Occipital lobe (tissue), 2 donors: ENCODE measurements around the gene MYO1D. TPM values are rescaled to one million over a fixed set of nuclear protein-coding genes. Genes with fewer than 3 reads are reported as not detected.
"Not testable (repeated sequence)": the region's sequence is repeated elsewhere in the genome, so short reads cannot be mapped to it uniquely, and the experiment has no call there.

Experiments used
- DNase-seq: peaks from one replicate; lab custom pipeline; 2025; lab: John Stamatoyannopoulos, UW
- total RNA-seq: library from RNA; depleted of rRNA; stranded (reverse); fragments of >200 nt; gene quantifications from one replicate; pipeline ENCODE4 v1.2.3, GENCODE V29; 2014

Gene MYO1D
- total RNA-seq, 1 donor from 2014 or later: 61.0 TPM

DNA sequence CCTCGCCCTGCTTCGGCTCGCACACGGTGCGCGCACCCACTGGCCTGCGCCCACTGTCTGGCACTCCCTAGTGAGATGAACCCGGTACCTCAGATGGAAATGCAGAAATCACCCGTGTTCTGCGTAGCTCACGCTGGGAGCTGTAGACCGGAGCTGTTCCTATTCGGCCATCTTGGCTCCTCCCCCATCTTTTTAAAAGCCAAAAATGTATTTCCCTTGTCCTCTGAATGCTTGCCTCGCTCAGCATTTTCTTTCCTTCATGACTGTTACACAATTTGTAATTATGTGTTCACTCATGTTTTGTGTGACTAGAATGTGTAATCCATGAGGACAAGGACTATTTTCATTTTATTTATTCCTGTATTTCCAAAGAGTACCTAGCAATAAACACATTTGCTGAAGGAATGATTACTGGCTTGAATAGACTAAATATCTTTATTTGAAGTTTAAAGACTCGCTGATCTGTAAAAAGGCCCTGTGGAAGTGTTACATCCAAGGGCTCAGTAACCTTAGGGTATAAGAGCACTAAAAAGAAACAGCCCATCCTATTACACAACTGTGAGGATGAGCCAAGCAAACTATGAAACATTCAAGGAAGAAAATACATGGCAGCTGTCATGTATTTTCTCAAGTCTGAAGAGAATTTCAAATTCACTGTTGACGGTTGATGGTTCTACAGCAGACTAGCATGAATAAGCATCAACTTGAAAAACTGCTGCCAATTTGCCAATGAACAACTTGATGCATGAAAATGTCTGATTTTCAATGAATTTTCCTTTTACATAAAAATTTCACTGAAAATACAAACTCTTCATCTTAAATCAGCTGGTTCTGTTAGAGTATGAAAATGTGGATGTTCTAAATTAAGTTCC, 192.6 kb downstream of the MYO1D start:
- DNase-seq: no peak

DNA sequence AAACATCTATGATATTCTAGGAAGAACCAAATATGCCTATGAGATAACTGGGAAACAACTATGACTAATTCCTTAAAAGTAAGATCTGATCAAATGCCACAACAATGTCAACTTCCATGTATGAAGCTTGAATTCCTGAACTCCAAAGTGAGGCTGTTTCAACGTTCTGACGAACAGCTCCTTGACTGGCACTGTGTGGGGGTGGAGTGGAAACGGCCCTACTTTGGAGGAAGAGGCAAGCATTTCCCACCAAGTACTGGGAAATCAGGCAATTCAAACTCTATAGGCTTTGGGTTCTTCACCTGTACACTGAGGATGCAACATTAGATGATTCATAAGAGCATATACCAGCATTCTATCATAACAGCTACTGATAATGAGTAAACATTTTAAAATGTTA, 203.0 kb downstream of the MYO1D start:
- DNase-seq: no peak

DNA sequence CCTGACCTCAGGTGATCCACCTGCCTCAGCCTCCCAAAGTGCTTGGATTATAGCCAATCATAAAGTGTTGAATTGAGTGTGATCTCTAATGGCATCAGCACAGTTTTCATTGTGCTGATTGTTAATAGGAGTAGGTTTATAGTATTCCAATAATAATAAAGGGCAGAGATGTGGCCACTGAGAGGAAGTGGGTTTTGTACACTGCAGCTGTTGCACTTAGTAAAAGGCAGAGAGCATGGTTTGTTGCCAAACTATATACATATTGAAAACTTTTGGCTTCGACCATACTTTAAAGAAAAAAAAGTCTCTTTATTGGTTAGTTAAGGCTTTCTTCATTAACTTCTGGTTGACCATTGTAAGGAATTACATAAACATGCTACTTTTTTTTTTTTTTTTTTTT, 204.2 kb downstream of the MYO1D start:
- no peak for DNase-seq

DNA sequence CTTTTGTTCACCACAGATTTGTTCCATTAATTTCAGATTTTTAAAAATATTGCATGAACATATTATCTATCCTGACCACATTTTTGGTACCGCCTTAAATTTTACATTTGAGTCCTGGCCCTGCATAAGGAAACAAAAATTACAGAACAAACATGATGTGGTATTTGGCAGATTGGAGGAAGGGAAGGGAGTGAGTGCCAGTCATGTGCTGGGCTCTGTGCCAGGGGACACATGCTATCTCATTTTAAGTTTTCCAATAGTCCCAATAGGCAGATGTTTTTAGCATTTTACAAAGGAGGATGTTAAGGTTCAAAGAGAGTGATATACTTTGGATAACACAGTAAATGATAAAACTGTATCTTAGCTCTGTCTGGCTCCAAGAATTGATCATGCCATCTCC, 205.0 kb downstream of the MYO1D start:
- DNase-seq: no peak

DNA sequence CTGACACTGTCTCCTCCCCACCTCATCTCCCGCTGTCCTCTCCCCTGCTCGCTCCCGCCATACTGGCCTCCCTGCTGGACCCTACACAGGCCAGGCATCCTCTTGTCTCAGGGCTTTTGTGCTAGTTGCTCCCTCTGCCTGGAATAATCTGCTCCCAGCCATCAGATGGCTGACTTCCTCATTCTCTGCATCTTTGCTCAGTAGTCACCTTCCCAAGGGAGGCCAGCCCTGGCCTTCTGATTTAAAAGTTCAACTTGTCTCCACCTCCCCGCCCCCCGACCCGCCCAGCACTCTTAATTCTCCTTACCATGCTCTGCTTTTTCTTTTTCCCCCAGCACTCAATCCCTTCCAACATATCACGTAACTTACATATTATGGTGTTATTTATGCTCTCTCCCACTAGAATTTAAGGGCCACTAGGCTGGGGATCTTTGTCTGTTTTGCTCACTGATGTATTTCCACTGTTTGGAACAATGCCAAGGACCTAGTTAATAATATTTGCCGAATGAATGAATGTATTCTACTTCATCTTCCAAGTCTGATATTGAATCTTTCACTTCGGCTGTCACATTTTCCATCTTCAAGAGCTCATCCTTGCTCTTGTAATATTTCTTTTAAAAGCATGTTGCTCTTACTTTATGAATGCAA, 211.9 kb downstream of the MYO1D start:
- no peak for DNase-seq

DNA sequence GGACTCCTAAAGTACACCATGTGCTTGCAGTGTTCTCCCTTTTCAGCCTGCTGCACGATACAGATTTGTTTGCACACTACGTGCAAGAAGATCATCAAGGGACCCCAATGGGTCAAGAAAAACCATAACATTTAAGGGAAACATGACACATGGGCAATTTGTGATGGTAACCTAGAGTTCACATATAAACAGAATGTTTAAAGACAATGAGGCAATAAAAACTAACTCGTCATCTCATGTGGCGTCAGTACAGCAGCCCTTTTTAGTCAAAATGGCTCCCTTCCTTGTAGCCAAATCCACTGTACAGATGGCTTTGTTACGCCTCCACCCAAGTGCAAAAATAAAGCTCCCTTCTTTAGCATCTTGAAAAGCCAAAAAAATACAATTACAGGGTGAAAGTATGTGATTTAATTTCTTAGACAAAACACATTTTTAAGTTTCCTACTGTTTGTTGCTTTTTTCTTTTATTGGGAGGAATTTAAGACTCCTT, 216.4 kb downstream of the MYO1D start:
- DNase-seq: no peak

DNA sequence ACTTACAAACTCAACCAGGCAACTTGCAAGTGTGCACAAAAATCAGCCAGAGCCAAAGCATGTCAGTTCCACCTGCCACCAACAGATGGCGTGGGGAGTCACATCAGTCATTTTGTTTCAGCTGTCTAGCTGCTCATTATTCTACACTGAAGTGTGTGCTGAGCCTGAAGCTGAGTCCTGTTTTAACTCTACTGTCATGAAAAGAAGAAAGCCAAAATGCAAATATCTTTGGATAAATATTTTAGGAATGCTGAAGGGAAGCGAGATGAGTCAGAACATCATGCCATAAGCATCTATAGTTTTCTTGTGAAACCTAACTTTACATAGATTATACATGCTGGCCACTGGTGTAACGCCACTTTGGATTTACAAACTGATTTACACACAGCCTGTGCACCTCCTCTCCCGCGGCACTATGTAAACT, 217.5 kb downstream of the MYO1D start:
- peak; percentile 81 for DNase-seq

DNA sequence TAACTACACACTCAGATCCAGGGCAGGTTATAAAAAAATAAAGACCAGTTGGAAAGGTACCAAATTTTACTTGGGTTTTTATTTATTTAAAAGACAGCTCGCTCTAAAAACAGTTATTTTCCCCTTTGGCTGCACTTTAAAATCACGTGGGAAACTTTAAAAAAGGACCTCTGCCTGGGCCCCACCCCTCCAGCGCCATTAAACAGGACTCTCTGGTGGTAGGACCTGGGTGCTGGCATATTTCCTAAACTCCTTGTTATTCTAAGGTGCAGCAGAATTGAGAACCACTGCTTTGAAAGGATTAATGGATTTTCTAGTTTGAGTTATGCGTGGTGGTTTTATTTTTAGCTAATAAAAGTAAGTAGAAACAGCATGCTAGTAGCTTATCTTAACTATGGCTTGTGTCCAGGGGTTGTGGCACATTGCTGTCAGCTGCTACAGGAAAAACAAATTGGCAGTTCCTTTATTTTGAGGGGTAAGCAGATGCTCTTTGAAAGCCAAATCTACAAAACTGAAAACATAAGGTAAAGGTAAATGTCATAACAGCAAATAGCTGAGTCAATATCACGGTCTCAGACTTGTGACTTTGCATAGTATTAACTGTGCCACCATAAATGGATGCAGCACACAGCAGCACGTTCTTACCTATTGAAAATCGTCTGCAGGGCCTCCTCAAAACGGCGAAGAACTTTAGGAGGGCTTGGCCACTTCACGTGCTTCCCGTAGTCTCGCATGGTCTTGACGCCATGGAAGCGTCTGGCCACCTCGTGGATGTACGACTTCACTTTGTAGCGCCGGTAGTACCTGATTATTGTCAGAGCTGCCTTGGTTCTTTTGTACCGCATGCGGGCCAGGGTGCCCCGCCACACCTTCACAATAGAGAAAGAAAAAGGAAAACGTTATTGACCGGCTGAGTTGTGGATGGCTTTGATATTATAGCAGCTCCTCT, 218.2 kb downstream of the MYO1D start:
- DNase-seq: no peak

DNA sequence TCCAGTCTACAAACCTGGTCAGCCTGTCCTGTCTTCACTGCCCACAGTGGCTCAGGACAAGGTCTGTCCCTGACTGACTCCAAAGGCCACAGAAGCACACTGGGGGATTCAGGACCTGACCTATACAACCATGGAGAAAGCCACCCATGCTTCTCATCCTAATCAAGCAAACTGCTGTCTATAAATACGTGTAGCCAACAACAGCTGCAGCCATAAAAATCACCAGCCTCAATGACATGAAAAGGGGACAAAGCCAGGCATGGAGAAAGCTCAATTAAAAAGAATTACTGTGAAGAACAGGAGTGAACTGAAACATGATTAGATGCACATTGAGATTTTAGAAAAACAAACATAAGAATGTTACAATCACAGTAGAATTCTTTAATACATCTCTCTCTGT, 220.0 kb downstream of the MYO1D start:
- DNase-seq: no peak

DNA sequence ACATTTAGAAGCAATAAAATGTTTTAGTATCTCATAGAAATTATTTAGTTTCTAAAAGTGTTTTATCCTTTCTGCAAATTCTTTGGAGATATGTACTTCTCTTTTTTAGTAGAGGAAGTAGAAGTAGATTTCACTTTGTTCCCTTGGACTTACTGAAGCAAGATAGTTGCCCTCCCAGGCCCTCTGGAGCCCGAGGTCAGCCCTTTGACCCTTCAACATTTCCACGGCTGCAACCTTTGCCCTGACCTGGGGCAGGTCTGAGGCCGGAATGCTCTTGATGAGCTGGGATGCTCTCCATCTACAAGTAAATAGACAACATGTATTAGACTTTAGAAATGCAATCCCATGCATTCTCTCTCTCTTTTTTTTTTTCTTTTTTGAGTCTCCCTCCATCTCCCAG, 222.6 kb downstream of the MYO1D start:
- DNase-seq: no peak

DNA sequence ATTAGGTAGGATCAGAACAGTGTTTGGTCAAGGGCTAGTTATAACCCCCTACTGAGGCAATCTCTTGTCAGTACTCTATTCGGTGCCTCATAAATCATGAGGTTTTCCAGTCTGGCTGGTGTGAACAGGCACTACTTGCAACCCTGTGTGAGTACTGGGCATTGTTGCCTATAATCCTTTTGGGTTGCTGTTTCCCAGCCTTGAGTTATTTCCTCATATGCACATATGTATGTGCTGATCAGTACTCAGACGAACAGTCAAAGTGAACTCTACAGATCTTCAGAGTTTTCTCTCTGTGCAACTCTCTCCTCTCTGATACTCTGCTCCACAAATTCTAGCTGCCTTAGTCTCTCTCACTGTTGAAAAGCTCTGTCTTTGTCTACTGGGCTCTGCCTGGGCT, 225.8 kb downstream of the MYO1D start:
- DNase-seq: no peak

DNA sequence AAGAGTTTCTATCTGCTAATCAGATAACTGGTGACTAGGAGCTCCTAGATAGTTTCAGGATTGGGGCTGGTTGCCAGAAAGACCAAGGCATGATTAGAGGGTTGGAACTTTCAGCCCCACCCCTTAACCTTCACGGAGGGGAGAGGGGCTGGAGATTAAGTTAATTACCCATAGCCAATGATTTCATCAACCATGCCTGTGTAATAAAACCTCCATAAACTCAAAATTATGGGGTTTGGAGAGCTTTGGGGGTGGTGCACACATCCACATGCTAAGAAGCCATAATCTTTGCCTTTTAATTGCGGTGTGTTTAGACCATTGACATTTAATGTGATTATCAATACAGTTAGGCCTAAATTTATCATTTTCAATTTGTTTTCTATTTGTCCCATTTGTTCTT, 228.5 kb downstream of the MYO1D start:
- no peak for DNase-seq

DNA sequence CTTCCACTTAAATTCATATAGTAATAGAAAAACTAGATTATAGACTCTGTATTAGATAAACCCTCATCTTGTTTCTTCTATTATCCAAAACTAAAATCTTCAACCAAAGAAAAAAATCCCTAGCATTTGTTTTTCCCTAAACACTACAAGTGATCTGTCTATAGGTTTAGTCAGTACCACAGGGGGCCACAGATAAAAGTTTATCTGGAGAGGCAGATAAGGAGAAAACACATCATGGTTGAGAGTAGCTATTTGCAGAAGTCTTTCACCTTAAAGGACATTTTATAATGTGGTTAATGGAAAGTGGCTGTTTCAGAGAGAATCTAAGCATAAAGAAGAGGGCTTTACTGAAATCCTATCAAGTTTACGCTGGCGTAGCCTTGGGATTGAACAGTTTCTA, 230.0 kb downstream of the MYO1D start:
- DNase-seq: no peak

DNA sequence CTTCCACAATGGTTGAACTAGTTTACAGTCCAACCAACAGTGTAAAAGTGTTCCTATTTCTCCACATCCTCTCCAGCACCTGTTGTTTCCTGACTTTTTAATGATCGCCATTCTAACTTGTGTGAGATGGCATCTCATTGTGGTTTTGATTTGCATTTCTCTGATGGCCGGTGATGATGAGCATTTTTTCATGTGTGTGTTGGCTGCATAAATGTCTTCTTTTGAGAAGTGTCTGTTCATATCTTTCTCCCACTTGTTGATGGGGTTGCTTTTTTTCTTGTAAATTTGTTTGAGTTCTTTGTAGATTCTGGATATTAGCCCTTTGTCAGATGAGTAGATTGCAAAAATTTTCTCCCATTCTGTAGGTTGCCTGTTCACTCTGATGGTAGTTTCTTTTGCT, 235.4 kb downstream of the MYO1D start:
- not testable (repeated sequence) for DNase-seq

DNA sequence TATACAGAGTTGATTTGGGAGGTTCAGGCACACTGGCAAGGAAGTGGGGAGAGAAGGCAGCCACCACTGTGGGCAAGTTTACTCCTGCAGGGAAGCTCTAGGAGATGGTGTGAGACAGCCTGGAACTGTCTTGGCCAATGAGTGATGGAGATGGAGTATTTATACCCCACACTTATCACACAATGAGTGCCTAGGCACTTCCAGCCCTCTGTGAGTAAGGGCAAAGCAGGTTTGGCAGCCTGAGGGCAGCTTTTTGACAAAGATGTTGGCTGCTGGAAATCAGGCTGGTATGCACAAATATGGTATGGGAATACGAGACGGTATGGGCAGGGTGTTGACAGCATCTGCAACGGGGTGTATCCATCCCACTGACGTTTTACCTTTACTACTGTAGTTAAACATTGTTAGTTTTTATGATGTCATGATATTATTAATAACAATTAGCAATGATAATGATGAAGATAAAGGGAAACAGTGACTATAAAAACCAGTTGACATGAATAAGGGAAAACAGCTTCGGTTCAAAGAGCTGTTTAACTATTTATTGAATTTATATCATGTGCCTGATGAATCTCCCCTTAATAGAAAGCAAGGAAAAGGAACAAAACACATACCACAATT, 240.2 kb downstream of the MYO1D start:
- DNase-seq: no peak

DNA sequence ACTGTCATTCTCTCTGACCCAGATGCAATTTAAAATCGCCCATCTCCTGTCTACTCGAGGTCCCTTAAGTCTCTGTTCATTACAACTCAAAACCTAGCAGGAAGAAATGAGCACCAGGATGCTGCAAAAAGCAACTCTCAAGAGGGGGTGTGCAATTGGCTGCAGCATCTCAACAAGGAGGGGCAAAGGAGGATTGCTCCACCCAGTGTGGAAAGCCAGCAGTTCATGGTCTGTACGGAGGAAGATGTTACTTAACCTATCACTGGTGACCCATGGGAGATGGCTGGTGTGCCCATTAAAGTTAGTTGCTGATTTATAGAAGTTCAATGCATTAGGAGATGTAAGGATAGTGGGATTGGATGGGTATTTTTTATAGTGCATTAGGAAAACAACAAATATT, 242.8 kb downstream of the MYO1D start:
- DNase-seq: no peak

DNA sequence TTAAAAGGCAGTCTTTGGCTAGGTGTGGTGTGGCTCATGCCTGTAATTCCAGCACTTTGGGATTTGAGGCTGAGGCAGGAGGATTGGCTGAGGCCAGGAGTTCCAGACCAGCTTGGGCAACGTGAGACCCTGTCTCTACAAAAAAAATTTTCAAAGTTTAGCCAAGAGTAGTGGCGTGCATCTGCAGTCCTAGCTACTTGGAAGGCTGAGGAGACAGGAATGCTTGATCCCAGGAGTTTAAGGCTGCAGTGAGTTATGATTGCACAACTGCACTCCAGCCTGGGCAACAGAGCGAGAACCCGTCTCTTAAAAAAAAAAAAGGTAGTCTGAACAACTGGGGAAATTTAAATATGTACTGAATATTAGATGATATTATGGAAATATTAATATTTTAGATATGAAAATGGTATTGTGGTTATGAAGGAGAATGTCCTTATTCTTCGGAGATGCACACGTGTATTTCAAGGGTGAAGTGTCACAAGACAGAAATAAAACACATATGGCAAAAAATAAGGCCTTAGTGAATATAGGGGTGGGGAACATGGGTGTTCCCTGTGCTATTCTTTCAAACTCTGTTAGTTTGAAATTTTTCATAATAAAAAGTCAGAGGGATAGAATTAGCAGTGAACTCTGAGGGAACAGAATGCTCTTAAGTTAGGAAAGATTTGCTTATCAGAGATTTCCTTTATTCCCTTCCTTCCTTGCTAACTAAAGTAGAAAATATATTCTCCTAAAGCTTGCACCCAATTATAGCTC, 245.4 kb downstream of the MYO1D start:
- DNase-seq: no peak

DNA sequence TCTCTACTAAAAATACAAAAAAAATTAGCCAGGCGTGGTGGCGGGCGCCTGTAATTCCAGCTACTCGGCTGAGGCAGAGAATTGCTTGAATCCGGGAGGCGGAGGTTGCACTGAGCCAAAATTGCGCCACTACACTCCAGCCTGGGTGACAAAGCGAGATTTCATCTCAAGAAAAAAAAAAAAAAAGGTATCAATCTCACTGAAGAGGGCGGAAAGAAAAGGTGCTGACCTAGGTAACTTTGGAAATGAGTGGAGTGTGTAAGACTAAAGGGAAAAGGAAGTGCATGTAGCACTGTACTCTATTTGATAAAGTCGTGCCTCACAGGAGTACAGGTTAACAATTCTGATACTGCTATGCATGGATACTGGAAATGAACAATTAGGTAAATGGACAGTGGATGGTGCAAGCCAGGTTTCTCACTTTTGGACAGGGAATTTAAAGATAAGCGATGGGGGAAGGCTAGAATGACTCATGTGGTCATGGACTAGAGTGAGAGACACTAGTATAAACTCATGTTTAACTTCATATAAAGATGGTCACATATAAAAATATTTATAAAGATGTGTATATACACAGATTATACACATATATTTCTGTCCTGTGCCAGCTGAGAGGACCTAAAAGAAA, 247.2 kb downstream of the MYO1D start:
- DNase-seq: no peak

DNA sequence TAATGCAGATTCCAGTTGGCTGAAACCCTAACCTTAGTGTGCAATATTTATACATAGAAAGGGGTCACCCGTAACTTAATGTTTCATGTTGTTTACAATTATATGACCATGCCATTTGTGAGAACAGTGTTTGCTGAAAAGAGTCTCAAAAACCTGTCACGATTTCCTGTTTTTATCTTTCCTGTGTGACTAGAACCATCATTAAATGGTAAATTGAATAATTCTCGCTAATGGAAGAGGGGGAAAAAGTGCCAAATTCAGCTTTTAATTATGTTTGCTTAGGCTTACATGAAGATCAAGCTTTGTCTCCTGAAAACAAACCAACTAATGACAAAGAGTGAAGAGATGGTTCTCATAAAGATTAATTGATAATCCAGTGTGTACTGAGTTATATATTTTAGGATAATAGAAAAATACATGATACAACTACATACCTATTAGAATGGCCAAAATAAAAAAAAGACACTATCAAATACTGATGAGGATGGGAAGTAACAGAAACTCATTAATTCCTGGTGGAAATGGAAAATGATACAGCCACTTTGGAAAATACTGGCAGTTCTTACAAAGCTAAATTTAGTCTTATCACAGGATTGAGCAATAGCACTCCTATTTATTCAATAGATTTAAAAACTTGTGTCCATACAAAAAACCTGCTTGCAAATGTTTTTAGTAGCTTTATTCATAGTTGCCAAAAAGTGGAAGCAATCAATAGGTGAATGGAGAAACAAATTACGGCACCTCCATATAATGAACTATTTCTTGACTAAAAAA, 248.5 kb downstream of the MYO1D start:
- no peak for DNase-seq
